Measurements from ENCODE around the gene SAMSN1. TPM values are rescaled to one million over a fixed set of nuclear protein-coding genes. Genes with fewer than 3 reads are reported as not detected.

SAMSN1 gene
- total and polyA plus RNA-seq, 9 of the 15 experiments (the other 6 are each of a cell fraction or from before 2014, with no cell fraction given) = 101 to 223 (median 159) TPM

DNA sequence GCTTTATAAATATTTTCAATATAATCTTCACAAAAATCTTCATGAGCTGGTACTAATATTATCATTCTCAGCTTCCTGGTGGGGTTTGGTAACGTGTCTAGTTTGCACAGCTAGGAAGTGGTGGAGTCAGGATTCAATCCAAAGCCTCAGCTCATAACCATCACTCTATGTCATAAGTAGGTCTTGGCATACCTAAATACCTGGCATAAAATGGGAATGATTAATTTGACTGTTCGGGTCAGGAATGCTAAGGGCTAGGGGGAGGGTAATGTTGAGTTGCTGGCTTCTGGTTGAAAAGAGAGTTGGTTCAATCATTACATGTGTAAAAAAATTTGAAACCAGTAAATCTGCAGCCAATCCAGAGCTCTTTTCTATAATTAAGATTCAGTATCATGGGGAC, 5.6 kb upstream of the SAMSN1 start:
- 85% methylated on average over 2 of the region's 2 CpGs for WGBS (ENCODE audit: insufficient coverage, low coverage, missing lambda C conversion rate)
- BruUV-seq (replicated peaks) = no TSS peak
- Histone ChIP-seq H3K4me1 (replicated peaks in 1 of 2; ENCODE audit: control insufficient read depth in 2 of 2, insufficient read depth in 2 of 2, low read length in 2 of 2) (peaks cover 0 to 16% of the 10 kb centered on the region in 2 experiments; a peak in 2 of 5 replicates), H2AFZ (ENCODE audit: low read depth, low read length) (no peak overlapping the region), H3K27ac (ENCODE audit: extremely low read depth, low read depth, low read length) (no peak overlapping the region), H4K20me1 (replicated peaks; ENCODE audit: control insufficient read depth, insufficient read depth, low read length) (no peaks in the 10 kb centered on the region), H3K9me1 (ENCODE audit: control insufficient read depth, insufficient read depth, low read length) (no peaks in the 10 kb centered on the region), H3K9me3 (replicated peaks; ENCODE audit: control insufficient read depth, insufficient read depth, low read depth, low read length) (no peaks in the 10 kb centered on the region), H3K36me3 (ENCODE audit: control insufficient read depth, insufficient read depth, low read length) (no peaks in the 10 kb centered on the region), H3K4me2 (ENCODE audit: insufficient read depth, low read length) (no peak overlapping the region), H3K79me2 (ENCODE audit: control insufficient read depth, insufficient read depth, low read length) (peaks cover 4% of the 10 kb centered on the region; the same call in 1 of the 3 replicates), H3K27me3 (ENCODE audit: control insufficient read depth in 2 of 2, insufficient read depth in 2 of 2, low read length in 2 of 2) (no peaks in the 10 kb centered on the region), H3K4me3 (no peak overlapping the region), H3K9ac (ENCODE audit: insufficient read depth in 1 of 2, low read depth in 2 of 2, low read length in 2 of 2) (no peak overlapping the region)
- intact Hi-C loops (cut with micrococcal nuclease) (no loop called here), in situ Hi-C loops (cut with MboI) (no loop called here)
- DNase-seq (ENCODE audit: extremely low read depth in 1 of 4, low spot score in 3 of 4) = no peak
- ChIA-PET CTCF (ENCODE audit: low intra/inter-chr PET ratio) (no interaction called here), POLR2A (interaction anchor here (1.2 kb wide), 1 partner anchor 16 kb away, joined by 6 read pairs; no protein-coding TSS in a partner anchor)
- no peak for ATAC-seq
- no peak for FAIRE-seq
- TF ChIP-seq SRSF7 (optimal IDR thresholded peaks at IDR 0.05; ENCODE audit: low read depth, low read length) (no peak), ZNF699 (CRISPR knock-in tag; IDR thresholded peaks at IDR 0.05; ENCODE audit: insufficient replicate concordance) (no peak), RBM15 (IDR thresholded peaks at IDR 0.05; ENCODE audit: insufficient read depth, low read length) (no peak), TFAM (CRISPR knock-in tag; conservative IDR thresholded peaks at IDR 0.05) (no peak), ZNF830 (CRISPR knock-in tag; IDR thresholded peaks at IDR 0.05) (no peak), CCAR2 (IDR thresholded peaks at IDR 0.05; ENCODE audit: low read depth, low read length) (no peak), ILF3 (IDR thresholded peaks at IDR 0.05; ENCODE audit: borderline replicate concordance) (no peak), SMAD3 (CRISPR knock-in tag; conservative IDR thresholded peaks at IDR 0.05) (no peak)
- TF ChIP-seq, protein P1, sequence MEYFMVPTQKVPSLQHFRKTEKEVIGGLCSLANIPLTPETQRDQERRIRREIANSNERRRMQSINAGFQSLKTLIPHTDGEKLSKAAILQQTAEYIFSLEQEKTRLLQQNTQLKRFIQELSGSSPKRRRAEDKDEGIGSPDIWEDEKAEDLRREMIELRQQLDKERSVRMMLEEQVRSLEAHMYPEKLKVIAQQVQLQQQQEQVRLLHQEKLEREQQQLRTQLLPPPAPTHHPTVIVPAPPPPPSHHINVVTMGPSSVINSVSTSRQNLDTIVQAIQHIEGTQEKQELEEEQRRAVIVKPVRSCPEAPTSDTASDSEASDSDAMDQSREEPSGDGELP (CRISPR knock-in tag; IDR thresholded peaks at IDR 0.05; ENCODE audit: borderline replicate concordance) = no peak

Data from K562 (cell line).